ENCODE data around the gene TRIM8. TPM values are rescaled to one million over a fixed set of nuclear protein-coding genes. Genes with fewer than 3 reads are reported as not detected.

The TRIM8 gene
- total RNA-seq, 1 experiment from 2014 or later: 91.6 TPM

- Histone ChIP-seq H3K4me2 (ENCODE audit: low read length) (no peak overlapping the region), H3K36me3 (ENCODE audit: control insufficient read depth in 1 of 2, insufficient read depth in 2 of 2, low read length in 2 of 2) (peaks cover 9 to 30% of the 10 kb centered on the region in 2 experiments; a peak in 3 of 4 replicates), H3K9me2 (ENCODE audit: insufficient read depth) (no peaks in the 10 kb centered on the region), H4K20me1 (ENCODE audit: insufficient read depth) (no peaks in the 10 kb centered on the region), H3K4me3 (replicated peaks in 1 of 2; ENCODE audit: low read depth in 1 of 2, low read length in 2 of 2) (no peak overlapping the region), H3K79me2 (ENCODE audit: insufficient read depth, low read length) (peaks cover 48% of the 10 kb centered on the region), H3K4me1 (ENCODE audit: control insufficient read depth in 1 of 2, insufficient read depth in 2 of 2, low read length in 2 of 2) (peaks cover 0 to 8% of the 10 kb centered on the region in 2 experiments; a peak in 1 of 4 replicates), H3K27ac (ENCODE audit: low read depth, low read length) (no peak overlapping the region), H3K9ac (ENCODE audit: low read length) (no peak overlapping the region), H3K9me3 (ENCODE audit: control insufficient read depth in 1 of 2, insufficient read depth in 1 of 2, low read depth in 1 of 2, low read length in 2 of 2) (no peaks in the 10 kb centered on the region), H2AFZ (ENCODE audit: low read depth, low read length, poor library complexity, severe bottlenecking) (no peak overlapping the region), H3K27me3 (ENCODE audit: insufficient read depth, low read length) (no peaks in the 10 kb centered on the region)
- ChIA-PET RAD21 (ENCODE audit: low non-redundant PET in 1 of 2, low total read pairs in 2 of 2, uncharacterized antibody in 2 of 2, unreplicated experiment in 2 of 2) (no interaction called here), CTCF (interaction anchor here (1.6 kb wide), 1 partner anchor 24 kb away, joined by 4 read pairs; no protein-coding TSS in a partner anchor), POLR2A (no interaction called here)
- intact Hi-C loops (cut with micrococcal nuclease): no loop called here
- no peak for ATAC-seq
- TF ChIP-seq REST (IDR thresholded peaks at IDR 0.05; ENCODE audit: low read depth): no peak
- TF ChIP-seq EGR1 (IDR thresholded peaks at IDR 0.05; ENCODE audit: low read depth): no peak
- TF ChIP-seq POLR2A (IDR thresholded peaks at IDR 0.05; ENCODE audit: borderline replicate concordance, extremely low read depth, insufficient read depth, insufficient read length): no peak
- no peak for TF ChIP-seq CTCF (IDR thresholded peaks at IDR 0.05 in 2 of 3, conservative IDR thresholded peaks at IDR 0.05 in 1 of 3; ENCODE audit: borderline replicate concordance in 1 of 3, insufficient read depth in 1 of 3, low read depth in 2 of 3, low read length in 2 of 3)
- no peak for TF ChIP-seq SP1 (IDR thresholded peaks at IDR 0.05; ENCODE audit: low read depth)
- no peak for TF ChIP-seq SRF (IDR thresholded peaks at IDR 0.05; ENCODE audit: low read depth)
- TF ChIP-seq FOSL1 (IDR thresholded peaks at IDR 0.05; ENCODE audit: low read depth): no peak
- no TSS peak for BruUV-seq (replicated peaks)
- DNase-seq (ENCODE audit: low read depth, low spot score): no peak
Observed at GRCh38 chr10:102654566-102654965, 10.3 kb downstream of the TRIM8 start.
